ENCODE data around the gene CALHM5. TPM values are rescaled to one million over a fixed set of nuclear protein-coding genes. Genes with fewer than 3 reads are reported as not detected.

Gene CALHM5
- total and polyA plus RNA-seq, 10 of the 15 experiments (the other 5 are each of a cell fraction or from before 2014, with no cell fraction given) = not detected

GRCh38 chr6:116524236-116524635 is 12.8 kb downstream of the CALHM5 start (continued):
- TF ChIP-seq, protein P1, sequence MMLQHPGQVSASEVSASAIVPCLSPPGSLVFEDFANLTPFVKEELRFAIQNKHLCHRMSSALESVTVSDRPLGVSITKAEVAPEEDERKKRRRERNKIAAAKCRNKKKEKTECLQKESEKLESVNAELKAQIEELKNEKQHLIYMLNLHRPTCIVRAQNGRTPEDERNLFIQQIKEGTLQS (IDR thresholded peaks at IDR 0.05; ENCODE audit: borderline replicate concordance, extremely low read depth, low read depth, low read length) = no peak
- no peak for TF ChIP-seq IRF4 (IDR thresholded peaks at IDR 0.05; ENCODE audit: low read depth, low read length)

DNA sequence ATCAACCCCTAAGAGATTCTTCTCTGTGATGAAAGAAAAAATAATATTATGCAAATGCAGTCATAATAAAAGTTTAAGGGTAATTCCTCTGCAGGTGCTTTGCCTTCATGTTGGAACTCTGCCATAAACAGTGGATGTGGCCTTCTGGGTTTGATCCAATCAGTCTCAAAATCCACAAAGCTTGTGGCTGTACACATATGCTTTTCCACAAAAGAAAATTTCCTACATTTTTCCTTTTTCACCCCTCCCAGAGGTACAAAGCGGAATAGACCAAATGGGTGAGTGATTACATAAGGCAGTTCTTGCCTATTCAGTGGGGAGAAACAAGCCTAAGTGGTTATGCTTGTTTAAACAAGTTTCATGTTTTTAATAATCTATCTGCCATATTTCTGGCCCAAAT is 16.7 kb downstream of the CALHM5 start:
- Histone ChIP-seq H3K4me1 (ENCODE audit: control insufficient read depth, insufficient read depth, low read length) (no peaks in the 10 kb centered on the region), H2AFZ (ENCODE audit: control insufficient read depth, low read depth, low read length) (no peak overlapping the region), H4K20me1 (ENCODE audit: control insufficient read depth, insufficient read depth) (no peaks in the 10 kb centered on the region), H3K9ac (ENCODE audit: control insufficient read depth, insufficient read depth, low read length) (no peak overlapping the region), H3K27me3 (replicated peaks in 1 of 2; ENCODE audit: control insufficient read depth in 2 of 2, insufficient read depth in 2 of 2, low read length in 1 of 2) (no peaks in the 10 kb centered on the region; a peak in 1 of 4 replicates), H3K79me2 (ENCODE audit: control insufficient read depth, insufficient read depth, low read length) (no peaks in the 10 kb centered on the region), H3K9me3 (replicated peaks; ENCODE audit: control insufficient read depth, insufficient read depth, low read length) (no peaks in the 10 kb centered on the region), H3K27ac (ENCODE audit: control insufficient read depth, insufficient read depth) (no peak overlapping the region), H3K4me2 (ENCODE audit: control insufficient read depth, insufficient read depth) (no peak overlapping the region), H3K4me3 (no peak overlapping the region), H3K36me3 (ENCODE audit: control insufficient read depth in 2 of 2, insufficient read depth in 2 of 2, low read length in 1 of 2) (no peaks in the 10 kb centered on the region)
- CTCF ChIA-PET = interaction anchor here (1.4 to 1.8 kb wide), 3 partner anchors 13 to 259 kb away, joined by 4 to 6 read pairs (median 5); no protein-coding TSS in a partner anchor
- FAIRE-seq (no peak), ATAC-seq (no peak), DNase-seq (ENCODE audit: low read depth, low spot score) (no peak)
- RAD21 ChIA-PET (ENCODE audit: unreplicated experiment) = no interaction called here
- SMC1A ChIA-PET (ENCODE audit: uncharacterized antibody, unreplicated experiment) = no interaction called here
- intact Hi-C loops (cut with micrococcal nuclease; ENCODE audit: unreplicated experiment) (no loop called here), in situ Hi-C loops (cut with MboI) (no loop called here)
- POLR2A ChIA-PET = no interaction called here
- WGBS (ENCODE audit: insufficient coverage, insufficient replicate concordance, low lambda C conversion rate, missing lambda C conversion rate) = 0% methylated on average over 1 of the region's 1 CpG
- BruUV-seq (replicated peaks) = no TSS peak
- TF ChIP-seq TARDBP (IDR thresholded peaks at IDR 0.05; ENCODE audit: borderline replicate concordance) (no peak), ZNF687 (IDR thresholded peaks at IDR 0.05) (no peak), ZNF24 (IDR thresholded peaks at IDR 0.05) (no peak), HDGF (IDR thresholded peaks at IDR 0.05) (no peak), NKRF (conservative IDR thresholded peaks at IDR 0.05) (no peak), RAD21 (IDR thresholded peaks at IDR 0.05; ENCODE audit: insufficient read depth, low read depth, low read length) (no peak), ETV6 (conservative IDR thresholded peaks at IDR 0.05 in 1 of 2, IDR thresholded peaks at IDR 0.05 in 1 of 2; ENCODE audit: borderline replicate concordance in 1 of 2, low read depth in 1 of 2) (no peak), POU2F2 (IDR thresholded peaks at IDR 0.05; ENCODE audit: borderline replicate concordance, low read depth, low read length) (no peak), ELK1 (IDR thresholded peaks at IDR 0.05; ENCODE audit: low read depth, low read length) (no peak), NBN (IDR thresholded peaks at IDR 0.05) (no peak), ZNF217 (IDR thresholded peaks at IDR 0.05) (no peak), BRCA1 (IDR thresholded peaks at IDR 0.05; ENCODE audit: low read depth, low read length) (no peak), YBX1 (IDR thresholded peaks at IDR 0.05) (no peak), NFIC (IDR thresholded peaks at IDR 0.05; ENCODE audit: low read depth, low read length) (no peak), EP300 (IDR thresholded peaks at IDR 0.05; ENCODE audit: borderline replicate concordance in 1 of 2, control insufficient read depth in 1 of 2, low read depth in 2 of 2, low read length in 2 of 2) (no peak)
